Measurements from ENCODE around the gene SAMD9L.
"Not testable (repeated sequence)": the region's sequence is repeated elsewhere in the genome, so short reads cannot be mapped to it uniquely, and the experiment has no call there.

DNA sequence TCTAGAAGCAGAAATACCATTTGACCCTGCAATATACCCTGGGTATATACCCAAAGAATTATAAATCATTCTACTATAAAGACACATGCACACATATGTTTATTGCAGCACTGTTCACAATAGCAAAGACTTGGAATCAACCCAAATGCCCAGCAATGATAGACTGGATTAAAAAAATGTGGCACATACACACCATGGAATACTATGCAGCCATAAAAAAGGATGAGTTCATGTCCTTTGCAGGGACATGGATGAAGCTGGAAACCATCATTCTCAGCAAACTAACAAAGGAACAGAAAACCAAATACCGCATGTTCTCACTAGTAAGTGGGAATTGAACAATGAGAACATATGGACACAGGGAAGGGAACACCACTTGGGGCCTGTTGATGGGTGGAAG is 21.2 kb downstream of the SAMD9L start:
- TF ChIP-seq, protein P1, sequence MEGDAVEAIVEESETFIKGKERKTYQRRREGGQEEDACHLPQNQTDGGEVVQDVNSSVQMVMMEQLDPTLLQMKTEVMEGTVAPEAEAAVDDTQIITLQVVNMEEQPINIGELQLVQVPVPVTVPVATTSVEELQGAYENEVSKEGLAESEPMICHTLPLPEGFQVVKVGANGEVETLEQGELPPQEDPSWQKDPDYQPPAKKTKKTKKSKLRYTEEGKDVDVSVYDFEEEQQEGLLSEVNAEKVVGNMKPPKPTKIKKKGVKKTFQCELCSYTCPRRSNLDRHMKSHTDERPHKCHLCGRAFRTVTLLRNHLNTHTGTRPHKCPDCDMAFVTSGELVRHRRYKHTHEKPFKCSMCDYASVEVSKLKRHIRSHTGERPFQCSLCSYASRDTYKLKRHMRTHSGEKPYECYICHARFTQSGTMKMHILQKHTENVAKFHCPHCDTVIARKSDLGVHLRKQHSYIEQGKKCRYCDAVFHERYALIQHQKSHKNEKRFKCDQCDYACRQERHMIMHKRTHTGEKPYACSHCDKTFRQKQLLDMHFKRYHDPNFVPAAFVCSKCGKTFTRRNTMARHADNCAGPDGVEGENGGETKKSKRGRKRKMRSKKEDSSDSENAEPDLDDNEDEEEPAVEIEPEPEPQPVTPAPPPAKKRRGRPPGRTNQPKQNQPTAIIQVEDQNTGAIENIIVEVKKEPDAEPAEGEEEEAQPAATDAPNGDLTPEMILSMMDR (optimal IDR thresholded peaks at IDR 0.05 in 1 of 3, IDR thresholded peaks at IDR 0.05 in 1 of 3, conservative IDR thresholded peaks at IDR 0.05 in 1 of 3; ENCODE audit: extremely low read depth in 1 of 3, insufficient read depth in 2 of 3, low read length in 3 of 3) = not testable (repeated sequence)
- not testable (repeated sequence) for TF ChIP-seq EZH2 (IDR thresholded peaks at IDR 0.05; ENCODE audit: low read length)
